HCT116 (cell line): Measurements from ENCODE around the gene TMIE. TPM values are rescaled to one million over a fixed set of nuclear protein-coding genes. Genes with fewer than 3 reads are reported as not detected.

ENCODE experiments used
- ATAC-seq: fragments of 200-7000 bp; cut with Tn5 transposase; 2 replicates; pipeline ENCODE4 v1.9.1; 2020; ENCODE audit warnings: mild to moderate bottlenecking, moderate library complexity
- BruUV-seq: library from RNA; stranded (reverse); fragments of 400-500 nt; replicated peaks from 2 replicates; lab custom pipeline; 2021; lab: Mats Ljungman, UMichigan
- CTCF ChIA-PET: fragments of 300-600 bp; sonication (Branson Sonifier 250); formaldehyde crosslinking; loops from one replicate; lab custom pipeline; 2021; ENCODE audit warnings: antibody characterized with exemption; lab: Charles Lee
- POLR2A ChIA-PET: fragments of 300-600, 350-600 bp; sonication (Branson Sonifier 250); formaldehyde crosslinking; loops from one replicate; lab custom pipeline; 2021; ENCODE audit warnings: antibody characterized with exemption; lab: Charles Lee
- RAD21 ChIA-PET, 2 experiments: fragments of 300-600 bp; sonication (Branson Sonifier 250); formaldehyde crosslinking; loops; one replicate each; lab custom pipeline; 2023; ENCODE audit warnings: low total read pairs in 2 of 2; ENCODE audit not compliant: uncharacterized antibody in 2 of 2, unreplicated experiment in 2 of 2, low non-redundant PET in 1 of 2; lab: Charles Lee
- DNase-seq: peaks from one replicate; pipeline ENCODE4 v3.0.0-alpha.2; 2010; ENCODE audit warnings: low read depth, low spot score
- H2AFZ ChIP-seq: fragments of 200-600 bp; shearing (Covaris generic), sonication (generic); 2 replicates; pipeline ENCODE4 v1.6.1; 2017; ENCODE audit warnings: low read depth, mixed run types, mixed read lengths, antibody characterized with exemption, low read length; ENCODE audit not compliant: poor library complexity, severe bottlenecking
- H3K27ac ChIP-seq: 2 replicates; pipeline ENCODE4 v1.5.1; 2012; ENCODE audit warnings: low read depth, low read length
- H3K27me3 ChIP-seq: fragments of 200-600 bp; sonication (generic); 2 replicates; pipeline ENCODE4 v1.6.1; 2016; ENCODE audit warnings: mixed run types, low read length, mixed read lengths; ENCODE audit not compliant: insufficient read depth
- H3K36me3 ChIP-seq, 2 experiments: fragments of 200-500 bp in 1 of 2; fragments of 200-600 bp in 1 of 2; sonication (Bioruptor generic) in 1 of 2; sonication (generic) in 1 of 2; 2 replicates each; pipeline versions ENCODE4 v1.5.1 to v1.6.1; 2014 to 2016; ENCODE audit warnings: low read length in 2 of 2, inconsistent platforms in 1 of 2, mixed read lengths in 1 of 2, mixed run types in 1 of 2; ENCODE audit not compliant: insufficient read depth in 2 of 2, control insufficient read depth in 1 of 2
- H3K4me1 ChIP-seq, 2 experiments: fragments of 200-600 bp in 1 of 2; sonication (generic) in 1 of 2; 2 replicates each; pipeline versions ENCODE4 v1.5.1 to v1.6.1; 2012 to 2017; ENCODE audit warnings: low read length in 2 of 2, inconsistent platforms in 1 of 2, mild to moderate bottlenecking in 1 of 2, mixed read lengths in 1 of 2, mixed run types in 1 of 2, moderate library complexity in 1 of 2; ENCODE audit not compliant: insufficient read depth in 2 of 2, control insufficient read depth in 1 of 2
- H3K4me2 ChIP-seq: fragments of 200-600 bp; sonication (generic); 2 replicates; pipeline ENCODE4 v1.6.1; 2017; ENCODE audit warnings: mixed run types, low read length, mixed read lengths
- H3K4me3 ChIP-seq, 2 experiments: fragments of 200-600 bp in 1 of 2; sonication (generic) in 1 of 2; replicated peaks in 1 of 2; 2 replicates each; pipeline ENCODE4 v1.5.1; 2011 to 2016; ENCODE audit warnings: low read length in 2 of 2, control low read depth in 1 of 2, low read depth in 1 of 2, mild to moderate bottlenecking in 1 of 2, mixed read lengths in 1 of 2, mixed run types in 1 of 2
- H3K79me2 ChIP-seq: fragments of 200-600 bp; sonication (generic); 2 replicates; pipeline ENCODE4 v1.6.1; 2017; ENCODE audit warnings: mild to moderate bottlenecking, mixed run types, low read length, moderate library complexity, mixed read lengths; ENCODE audit not compliant: insufficient read depth
- H3K9ac ChIP-seq: fragments of 200-600 bp; sonication (generic); 2 replicates; pipeline ENCODE4 v1.6.1; 2016; ENCODE audit warnings: low read length, mixed read lengths
- H3K9me2 ChIP-seq: fragments of 200-600 bp; sonication (generic), shearing (Covaris generic); 2 replicates; pipeline ENCODE4 v1.6.1; 2017; ENCODE audit warnings: mixed run types, mild to moderate bottlenecking, moderate library complexity; ENCODE audit not compliant: insufficient read depth
- H3K9me3 ChIP-seq, 2 experiments: fragments of 200-500 bp in 1 of 2; fragments of 200-600 bp in 1 of 2; sonication (Bioruptor generic) in 1 of 2; sonication (generic) in 1 of 2; 2 replicates each; pipeline ENCODE4 v1.6.1; 2014 to 2017; ENCODE audit warnings: low read length in 2 of 2, mixed read lengths in 2 of 2, inconsistent platforms in 1 of 2, low read depth in 1 of 2, mild to moderate bottlenecking in 1 of 2, mixed run types in 1 of 2, moderate library complexity in 1 of 2; ENCODE audit not compliant: control insufficient read depth in 1 of 2, insufficient read depth in 1 of 2
- H4K20me1 ChIP-seq: fragments of 200-600 bp; sonication (generic), shearing (Covaris generic); 2 replicates; pipeline ENCODE4 v1.6.1; 2017; ENCODE audit warnings: mixed run types, mild to moderate bottlenecking, moderate library complexity; ENCODE audit not compliant: insufficient read depth
- ATF3 ChIP-seq: IDR thresholded peaks from 2 replicates; pipeline ENCODE4 v1.6.1; 2012
- CBX3 ChIP-seq: IDR thresholded peaks from 2 replicates; pipeline ENCODE4 v1.6.1; 2012; ENCODE audit warnings: low read depth
- CEBPB ChIP-seq: IDR thresholded peaks from 2 replicates; pipeline ENCODE4 v1.6.1; 2012; ENCODE audit warnings: low read depth
- CTCF ChIP-seq, 3 experiments: fragments of 200-600 bp in 1 of 3; sonication (generic) in 1 of 3; IDR thresholded peaks in 2 of 3; conservative IDR thresholded peaks in 1 of 3; 2 replicates each; pipeline ENCODE4 v1.5.1; 2012 to 2017; ENCODE audit warnings: low read depth in 2 of 3, low read length in 2 of 3, antibody characterized with exemption in 1 of 3, borderline replicate concordance in 1 of 3, control low read depth in 1 of 3, mild to moderate bottlenecking in 1 of 3, mixed read lengths in 1 of 3, mixed run types in 1 of 3, moderate library complexity in 1 of 3; ENCODE audit not compliant: insufficient read depth in 1 of 3
- ELF1 ChIP-seq: IDR thresholded peaks from 2 replicates; pipeline ENCODE4 v1.6.1; 2012; ENCODE audit warnings: low read depth, borderline replicate concordance
- EZH2 ChIP-seq: fragments of 200-600 bp; sonication (generic); IDR thresholded peaks from 2 replicates; pipeline ENCODE4 v1.6.1; 2017; ENCODE audit warnings: antibody characterized with exemption, mixed run types
- EZH2phosphoT487 ChIP-seq: fragments of 200-600 bp; IDR thresholded peaks from 2 replicates; pipeline ENCODE4 v1.6.1; 2018; ENCODE audit warnings: antibody characterized with exemption, borderline replicate concordance
- FOSL1 ChIP-seq: IDR thresholded peaks from 2 replicates; pipeline ENCODE4 v1.6.1; 2012; ENCODE audit warnings: low read depth
- JUND ChIP-seq: IDR thresholded peaks from 2 replicates; pipeline ENCODE4 v1.6.1; 2012
- POLR2AphosphoS5 ChIP-seq: IDR thresholded peaks from 2 replicates; pipeline ENCODE4 v1.6.1; 2011; ENCODE audit warnings: mild to moderate bottlenecking, low read depth, low read length, moderate library complexity
- RAD21 ChIP-seq: IDR thresholded peaks from 2 replicates; pipeline ENCODE4 v1.6.1; 2012; ENCODE audit warnings: low read depth, mild to moderate bottlenecking
- REST ChIP-seq: IDR thresholded peaks from 2 replicates; pipeline ENCODE4 v1.6.1; 2012; ENCODE audit warnings: low read depth
- SIN3A ChIP-seq: IDR thresholded peaks from 2 replicates; pipeline ENCODE4 v1.6.1; 2012; ENCODE audit warnings: low read depth
- SP1 ChIP-seq: IDR thresholded peaks from 2 replicates; pipeline ENCODE4 v1.6.1; 2012; ENCODE audit warnings: low read depth
- SRF ChIP-seq: IDR thresholded peaks from 2 replicates; pipeline ENCODE4 v1.6.1; 2012; ENCODE audit warnings: low read depth
- TCF7L2 ChIP-seq: IDR thresholded peaks from 2 replicates; pipeline ENCODE4 v1.7.0; 2011; ENCODE audit warnings: borderline replicate concordance, inconsistent platforms; ENCODE audit not compliant: insufficient read depth, insufficient read length; ENCODE audit errors: extremely low read depth
- ZFX ChIP-seq: fragments of 450-650 bp; IDR thresholded peaks from 2 replicates; pipeline ENCODE4 v1.6.1; 2017
- intact Hi-C: fragments of 100-400 bp; cut with micrococcal nuclease; formaldehyde crosslinking; loops from 2 replicates; pipeline ENCODE4 v1.10.0; 2022
- total RNA-seq: library from RNA; stranded (reverse); gene quantifications from one replicate; pipeline ENCODE4 v1.2.1, GENCODE V29; 2021; ENCODE audit not compliant: unreplicated experiment

Gene TMIE
- total RNA-seq, 1 experiment from 2014 or later, result 0.74 TPM

- Histone ChIP-seq H3K79me2 (no peaks in the 10 kb centered on the region), H3K9ac (no peak overlapping the region), H2AFZ (no peak overlapping the region)
- DNase-seq, result no peak
- TF ChIP-seq SIN3A, result no peak
- TF ChIP-seq EZH2phosphoT487, result no peak
- no peak for TF ChIP-seq RAD21
- no peak for TF ChIP-seq SP1
- no peak for TF ChIP-seq JUND
- TF ChIP-seq CBX3, result no peak
- TF ChIP-seq FOSL1, result no peak
- no peak for TF ChIP-seq ELF1
- no peak for TF ChIP-seq REST
- TF ChIP-seq CEBPB, result no peak
- no peak for TF ChIP-seq CTCF (IDR thresholded peaks at IDR 0.05 in 2 of 3, conservative IDR thresholded peaks at IDR 0.05 in 1 of 3; ENCODE audit: borderline replicate concordance in 1 of 3, insufficient read depth in 1 of 3, low read depth in 2 of 3, low read length in 2 of 3)
- no peak for TF ChIP-seq POLR2AphosphoS5
- no peak for TF ChIP-seq EZH2
- TF ChIP-seq SRF, result no peak
- no peak for TF ChIP-seq ZFX
- no peak for TF ChIP-seq ATF3
- TF ChIP-seq TCF7L2, result no peak
- TF ChIP-seq, all 23 proteins: peak for 0
- intact Hi-C loops, result no loop called here
- CTCF ChIA-PET, result no interaction called here
- RAD21 ChIA-PET, result no interaction called here
- BruUV-seq, result no TSS peak
- Histone ChIP-seq H3K9me2 (no peaks in the 10 kb centered on the region), H3K4me3 (no peak overlapping the region), H3K27me3 (no peaks in the 10 kb centered on the region), H3K27ac (no peak overlapping the region), H3K36me3 (no peaks in the 10 kb centered on the region), H3K9me3 (no peaks in the 10 kb centered on the region), H3K4me2 (no peak overlapping the region), H4K20me1 (no peaks in the 10 kb centered on the region), H3K4me1 (no peaks in the 10 kb centered on the region)
- ATAC-seq, result no peak
- POLR2A ChIA-PET, result no interaction called here
Observed at GRCh38 chr3:46756642-46757041, 55.5 kb downstream of the TMIE start.
